Lower leg skin (tissue), 4 donors: ENCODE data around the gene CEP85. TPM values are rescaled to one million over a fixed set of nuclear protein-coding genes. Genes with fewer than 3 reads are reported as not detected.

ENCODE experiments used
- DNase-seq, 2 donors: peaks; one replicate each; pipeline ENCODE4 v3.0.0-alpha.2; 2019; ENCODE audit warnings: low spot score in 2 of 2
- H3K4me3 ChIP-seq: fragments of 200-600 bp; sonication (generic); 2 replicates; pipeline ENCODE4 v1.5.1; 2017; ENCODE audit warnings: mild to moderate bottlenecking, low read depth; ENCODE audit not compliant: poor library complexity, severe bottlenecking
- POLR2A ChIP-seq, 2 donors: fragments of 450-650 bp; IDR thresholded peaks; one replicate each; pipeline ENCODE4 v1.6.1; 2016 to 2017; ENCODE audit warnings: antibody characterized with exemption in 2 of 2, mild to moderate bottlenecking in 1 of 2, moderate library complexity in 1 of 2
- WGBS, 2 donors: methylation state at CpG; one replicate each; pipeline ENCODE4 v1.1.5; 2018; 5-methylcytosine and 5-hydroxymethylcytosine counted together
- intact Hi-C: fragments of 100-400 bp; cut with DNase I; formaldehyde crosslinking; loops from one replicate; pipeline ENCODE4 v1.15.0; 2023; ENCODE audit warnings: low total_unique reads
- total RNA-seq, 4 donors: library from RNA; depleted of rRNA; stranded (reverse); fragments of >200 nt; gene quantifications; one replicate each; pipeline ENCODE4 v1.1.0, GENCODE V29; 2016
- TF ChIP-seq, protein P1 (sequence below), 3 donors: fragments of 450-650 bp; IDR thresholded peaks; one replicate each; pipeline ENCODE4 v1.5.1; 2016; ENCODE audit warnings: antibody characterized with exemption in 3 of 3, mild to moderate bottlenecking in 3 of 3, moderate library complexity in 2 of 3

Gene CEP85
- total RNA-seq, 4 donors from 2014 or later, result 13.0 to 17.2 (median 14.1) TPM

GRCh38 chr1:26287811-26288210, 53.8 kb downstream of the CEP85 start:
- H3K4me3 ChIP-seq, result no peak overlapping the region
- no peak for DNase-seq
- TF ChIP-seq, protein P1, sequence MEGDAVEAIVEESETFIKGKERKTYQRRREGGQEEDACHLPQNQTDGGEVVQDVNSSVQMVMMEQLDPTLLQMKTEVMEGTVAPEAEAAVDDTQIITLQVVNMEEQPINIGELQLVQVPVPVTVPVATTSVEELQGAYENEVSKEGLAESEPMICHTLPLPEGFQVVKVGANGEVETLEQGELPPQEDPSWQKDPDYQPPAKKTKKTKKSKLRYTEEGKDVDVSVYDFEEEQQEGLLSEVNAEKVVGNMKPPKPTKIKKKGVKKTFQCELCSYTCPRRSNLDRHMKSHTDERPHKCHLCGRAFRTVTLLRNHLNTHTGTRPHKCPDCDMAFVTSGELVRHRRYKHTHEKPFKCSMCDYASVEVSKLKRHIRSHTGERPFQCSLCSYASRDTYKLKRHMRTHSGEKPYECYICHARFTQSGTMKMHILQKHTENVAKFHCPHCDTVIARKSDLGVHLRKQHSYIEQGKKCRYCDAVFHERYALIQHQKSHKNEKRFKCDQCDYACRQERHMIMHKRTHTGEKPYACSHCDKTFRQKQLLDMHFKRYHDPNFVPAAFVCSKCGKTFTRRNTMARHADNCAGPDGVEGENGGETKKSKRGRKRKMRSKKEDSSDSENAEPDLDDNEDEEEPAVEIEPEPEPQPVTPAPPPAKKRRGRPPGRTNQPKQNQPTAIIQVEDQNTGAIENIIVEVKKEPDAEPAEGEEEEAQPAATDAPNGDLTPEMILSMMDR (IDR thresholded peaks at IDR 0.05), result no peak
- TF ChIP-seq POLR2A (IDR thresholded peaks at IDR 0.05), result no peak
- intact Hi-C loops, result loop anchor here (5.0 kb wide), 1 partner anchor 34 kb away; no protein-coding TSS in a partner anchor
- 85% methylated on average over 5 of the region's 5 CpGs for WGBS, 2 donors

- TF ChIP-seq POLR2A (IDR thresholded peaks at IDR 0.05), result no peak
- TF ChIP-seq, protein P1 (IDR thresholded peaks at IDR 0.05), result no peak
- DNase-seq, result no peak
- H3K4me3 ChIP-seq, result no peak overlapping the region
- intact Hi-C loops, result loop anchor here (5.0 kb wide), 1 partner anchor 34 kb away; no protein-coding TSS in a partner anchor
- WGBS, 2 donors, result 41% methylated on average over 5 of the region's 5 CpGs
These were observed 54.4 kb downstream of the CEP85 start for GRCh38 chr1:26288311-26288941.

GRCh38 chr1:26289158-26290059, 55.4 kb downstream of the CEP85 start:
- intact Hi-C loops, result loop anchor here (5.0 kb wide), 1 partner anchor 33 kb away; no protein-coding TSS in a partner anchor

DNA sequence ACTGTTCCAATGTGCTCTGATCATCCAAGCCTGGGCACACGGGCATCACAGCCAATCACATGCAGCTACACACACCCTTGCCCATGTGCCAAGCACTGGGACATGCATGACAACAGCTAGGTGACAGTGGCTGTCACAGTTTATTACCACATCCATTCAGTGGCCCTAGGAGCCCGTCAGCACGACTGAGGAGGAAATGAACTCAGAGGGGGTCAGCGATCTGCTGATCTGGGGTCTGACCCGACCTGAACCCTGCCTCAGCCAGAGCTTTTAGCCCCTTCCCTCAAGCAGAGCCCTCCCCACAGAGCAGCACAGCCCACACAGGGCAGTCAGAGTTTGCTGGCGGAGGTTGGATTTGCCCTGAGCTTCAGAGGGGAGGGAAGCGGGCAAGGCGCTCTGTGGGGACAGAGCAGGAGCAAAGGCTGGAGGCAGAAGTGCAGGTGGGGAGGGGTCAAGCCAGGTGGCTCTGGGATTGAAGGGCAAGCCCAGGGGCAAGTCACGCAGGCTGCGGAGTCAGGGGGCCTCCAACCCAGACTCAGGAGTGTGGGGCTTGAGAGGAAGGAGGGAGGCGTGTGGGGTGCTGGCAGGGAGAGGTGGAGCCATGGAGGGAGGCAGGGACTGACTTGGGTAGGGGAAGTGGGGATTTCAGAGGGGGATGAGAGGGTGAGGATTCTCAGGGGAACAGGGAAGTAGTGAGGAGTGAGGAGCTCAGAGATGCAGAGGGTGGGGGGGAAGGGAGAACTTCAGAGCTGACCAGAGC, 56.3 kb downstream of the CEP85 start:
- WGBS, 2 donors, result 72 to 77% methylated on average over 11 of the region's 11 CpGs
- intact Hi-C loops, result no loop called here
- no peak for TF ChIP-seq POLR2A (IDR thresholded peaks at IDR 0.05)
- TF ChIP-seq, protein P1 (IDR thresholded peaks at IDR 0.05), result no peak
- DNase-seq, result no peak
- no peak overlapping the region for H3K4me3 ChIP-seq

More at GRCh38 chr1:26289158-26290059, 55.4 kb downstream of the CEP85 start:
- no peak overlapping the region for H3K4me3 ChIP-seq
- WGBS, 2 donors, result 83 to 88% methylated on average over 20 to 21 of the region's 21 CpGs
- no peak for DNase-seq
- TF ChIP-seq POLR2A (IDR thresholded peaks at IDR 0.05), result no peak
- TF ChIP-seq, protein P1 (IDR thresholded peaks at IDR 0.05), result no peak

GRCh38 chr1:26290882-26291261, 56.9 kb downstream of the CEP85 start:
- H3K4me3 ChIP-seq, result no peak overlapping the region
- DNase-seq, result no peak
- TF ChIP-seq POLR2A (IDR thresholded peaks at IDR 0.05), result no peak
- TF ChIP-seq, protein P1 (IDR thresholded peaks at IDR 0.05), result no peak
- WGBS, 2 donors, result 53 to 54% methylated on average over 9 to 11 of the region's 11 CpGs
- intact Hi-C loops, result no loop called here
